ENCODE measurements around the gene LIN7B.
"Not testable (repeated sequence)": the region's sequence is repeated elsewhere in the genome, so short reads cannot be mapped to it uniquely, and the experiment has no call there.

DNA sequence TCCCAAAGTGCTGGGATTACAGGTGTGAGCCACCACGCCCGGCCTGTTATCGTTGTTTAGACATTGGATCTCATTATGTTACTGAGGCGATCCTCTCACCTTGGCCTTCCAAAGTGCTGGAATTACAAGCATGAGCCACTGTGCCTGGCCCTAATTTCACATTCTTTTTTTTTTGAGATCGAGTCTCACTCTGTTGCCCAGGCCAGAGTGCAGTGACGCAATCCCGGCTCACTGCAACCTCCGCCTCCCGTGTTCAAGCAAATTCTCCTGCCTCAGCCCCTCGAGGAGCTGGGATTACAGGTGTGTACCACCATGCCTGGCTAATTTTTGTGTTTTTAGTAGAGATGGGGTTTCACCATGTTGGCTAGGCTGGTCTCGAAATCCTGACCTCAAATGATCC, 9.1 kb downstream of the LIN7B start:
- not testable (repeated sequence) for TF ChIP-seq HNRNPUL1 (IDR thresholded peaks at IDR 0.05; ENCODE audit: low read length); FOXM1 (IDR thresholded peaks at IDR 0.05; ENCODE audit: low read depth); FOXM1 (CRISPR knock-in tag; IDR thresholded peaks at IDR 0.05; ENCODE audit: low read depth); FOS (IDR thresholded peaks at IDR 0.05; ENCODE audit: extremely low read depth, insufficient read length); POLR2AphosphoS5 (IDR thresholded peaks at IDR 0.05; ENCODE audit: control insufficient read depth, insufficient read depth, low read depth, low read length); ZZZ3 (IDR thresholded peaks at IDR 0.05); ZSCAN29 (IDR thresholded peaks at IDR 0.05); ZNF146 (CRISPR knock-in tag; IDR thresholded peaks at IDR 0.05; ENCODE audit: unreplicated experiment); EGR1 (conservative IDR thresholded peaks at IDR 0.05); BMI1 (IDR thresholded peaks at IDR 0.05; ENCODE audit: low read length); ZNF274 (IDR thresholded peaks at IDR 0.05; ENCODE audit: borderline replicate concordance, low read depth, low read length)
- TF ChIP-seq, protein P1, sequence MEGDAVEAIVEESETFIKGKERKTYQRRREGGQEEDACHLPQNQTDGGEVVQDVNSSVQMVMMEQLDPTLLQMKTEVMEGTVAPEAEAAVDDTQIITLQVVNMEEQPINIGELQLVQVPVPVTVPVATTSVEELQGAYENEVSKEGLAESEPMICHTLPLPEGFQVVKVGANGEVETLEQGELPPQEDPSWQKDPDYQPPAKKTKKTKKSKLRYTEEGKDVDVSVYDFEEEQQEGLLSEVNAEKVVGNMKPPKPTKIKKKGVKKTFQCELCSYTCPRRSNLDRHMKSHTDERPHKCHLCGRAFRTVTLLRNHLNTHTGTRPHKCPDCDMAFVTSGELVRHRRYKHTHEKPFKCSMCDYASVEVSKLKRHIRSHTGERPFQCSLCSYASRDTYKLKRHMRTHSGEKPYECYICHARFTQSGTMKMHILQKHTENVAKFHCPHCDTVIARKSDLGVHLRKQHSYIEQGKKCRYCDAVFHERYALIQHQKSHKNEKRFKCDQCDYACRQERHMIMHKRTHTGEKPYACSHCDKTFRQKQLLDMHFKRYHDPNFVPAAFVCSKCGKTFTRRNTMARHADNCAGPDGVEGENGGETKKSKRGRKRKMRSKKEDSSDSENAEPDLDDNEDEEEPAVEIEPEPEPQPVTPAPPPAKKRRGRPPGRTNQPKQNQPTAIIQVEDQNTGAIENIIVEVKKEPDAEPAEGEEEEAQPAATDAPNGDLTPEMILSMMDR (IDR thresholded peaks at IDR 0.05 in 2 of 3, conservative IDR thresholded peaks at IDR 0.05 in 1 of 3; ENCODE audit: insufficient read depth in 2 of 3, low read depth in 1 of 3, low read length in 3 of 3): not testable (repeated sequence)
